ENCODE data around the gene NEB. TPM values are rescaled to one million over a fixed set of nuclear protein-coding genes. Genes with fewer than 3 reads are reported as not detected.

The NEB gene
- total RNA-seq, 3 donors from 2014 or later (not counting 1 experiment from before 2014, with no cell fraction given), result 5.0 to 5.7 (median 5.4) TPM

DNA sequence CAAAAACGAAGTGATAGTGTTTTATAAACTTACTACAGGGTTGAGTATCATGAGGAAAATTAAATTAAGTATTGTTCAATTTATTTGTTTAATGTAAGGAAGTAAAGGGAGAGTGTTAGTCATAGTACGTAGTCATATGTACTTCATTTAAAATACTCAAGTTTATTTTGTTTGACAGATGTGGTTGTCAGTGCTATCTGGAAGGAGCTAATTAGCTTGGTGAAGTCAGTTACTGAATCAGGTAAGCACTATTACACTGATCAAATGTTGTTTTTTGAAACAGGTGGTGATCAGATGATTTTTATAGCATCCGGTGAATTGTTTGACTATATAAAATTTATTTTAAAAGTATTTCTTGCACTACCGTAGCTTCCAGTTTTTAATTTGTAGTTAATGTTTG is 295.8 kb downstream of the NEB start:
- Histone ChIP-seq H3K4me1 (ENCODE audit: control insufficient read depth, insufficient read depth, low read length) (no peaks in the 10 kb centered on the region), H3K27me3 (ENCODE audit: control insufficient read depth, insufficient read depth, low read length) (no peaks in the 10 kb centered on the region), H3K9me3 (ENCODE audit: control insufficient read depth, insufficient read depth, low read length) (no peaks in the 10 kb centered on the region), H3K27ac (ENCODE audit: low read length) (no peak overlapping the region), H3K36me3 (ENCODE audit: control insufficient read depth, insufficient read depth, low read length) (peaks cover 68% of the 10 kb centered on the region), H3K4me3 (ENCODE audit: low read length) (no peak overlapping the region)
- H3K4me3 Mint-ChIP-seq, result no peak overlapping the region
- H3K9me3 Mint-ChIP-seq, result no peaks in the 10 kb centered on the region
- H3K36me3 Mint-ChIP-seq, result peaks cover 13% of the 10 kb centered on the region
- no peak for TF ChIP-seq CTCF (IDR thresholded peaks at IDR 0.05)
- no peaks in the 10 kb centered on the region for H3K27me3 Mint-ChIP-seq (ENCODE audit: low read depth in 2 of 2)
- ATAC-seq (no peak), DNase-seq (no peak)
- no peaks in the 10 kb centered on the region for H3K4me1 Mint-ChIP-seq
- H3K27ac Mint-ChIP-seq, result no peak overlapping the region
- WGBS (ENCODE audit: insufficient coverage), result 100% methylated on average over 1 of the region's 4 CpGs
- intact Hi-C loops (cut with micrococcal nuclease), result no loop called here

- Mint-ChIP-seq H3K27ac (peak overlapping the region; percentile 59 to 74), H3K4me1 (no peaks in the 10 kb centered on the region), H3K27me3 (ENCODE audit: low read depth in 2 of 2) (no peaks in the 10 kb centered on the region), H3K9me3 (no peaks in the 10 kb centered on the region), H3K36me3 (peaks cover 10% of the 10 kb centered on the region), H3K4me3 (no peak overlapping the region)
- Histone ChIP-seq H3K4me3 (ENCODE audit: low read length) (no peak overlapping the region), H3K36me3 (ENCODE audit: control insufficient read depth, insufficient read depth, low read length) (peaks cover 69% of the 10 kb centered on the region), H3K9me3 (ENCODE audit: control insufficient read depth, insufficient read depth, low read length) (no peaks in the 10 kb centered on the region), H3K27ac (ENCODE audit: low read length) (no peak overlapping the region), H3K27me3 (ENCODE audit: control insufficient read depth, insufficient read depth, low read length) (no peaks in the 10 kb centered on the region), H3K4me1 (ENCODE audit: control insufficient read depth, insufficient read depth, low read length) (no peaks in the 10 kb centered on the region)
- TF ChIP-seq CTCF (IDR thresholded peaks at IDR 0.05), result peak; percentile 89
- WGBS (ENCODE audit: insufficient coverage), result 14% methylated on average over 2 of the region's 3 CpGs
- DNase-seq (peak in 1 of 2 donors; percentile 58), ATAC-seq (peak; percentile 38 to 67 (median 59))
- intact Hi-C loops (cut with micrococcal nuclease), result loop anchor here (2.0 kb wide), 1 partner anchor 1841 kb away; no protein-coding TSS in a partner anchor
These were observed 296.6 kb downstream of the NEB start for GRCh38 chr2:151437630-151438029.

Other genes with a start within 250 kb of the NEB start
- gene ARL5A, start 93.9 kb upstream of the NEB start, total RNA-seq, result 10 to 100 TPM; 39.9 to 58.0 (median 56.5) TPM